Kidney epithelial cell (primary cell): ENCODE data around the gene NDUFS2. TPM values are rescaled to one million over a fixed set of nuclear protein-coding genes. Genes with fewer than 3 reads are reported as not detected.

Source experiments
- DNase-seq: peaks from one replicate; pipeline ENCODE4 v3.0.0-alpha.2; 2010; ENCODE audit warnings: low read depth
- H3K27me3 ChIP-seq: 2 replicates; pipeline ENCODE4 v1.6.0; 2011; ENCODE audit warnings: low read length; ENCODE audit not compliant: control insufficient read depth, insufficient read depth
- H3K36me3 ChIP-seq: 2 replicates; pipeline ENCODE4 v1.5.1; 2011; ENCODE audit warnings: low read length; ENCODE audit not compliant: control insufficient read depth, insufficient read depth
- H3K4me3 ChIP-seq: 2 replicates; pipeline ENCODE4 v1.5.1; 2011; ENCODE audit warnings: low read depth, mild to moderate bottlenecking, control low read depth, low read length
- total RNA-seq: library from RNA; depleted of rRNA; stranded (reverse); fragments of >200 nt; gene quantifications from 2 replicates; pipeline ENCODE4 v1.2.3, GENCODE V29; 2015
- TF ChIP-seq, protein P1 (sequence below): IDR thresholded peaks from 2 replicates; pipeline ENCODE4 v1.5.1; 2011; ENCODE audit warnings: mild to moderate bottlenecking, moderate library complexity, low read length, control low read depth, inconsistent platforms; ENCODE audit not compliant: insufficient read depth, poor library complexity, severe bottlenecking

The NDUFS2 gene
- total RNA-seq = 92.4 and 96.9 TPM in 2 replicates

DNA sequence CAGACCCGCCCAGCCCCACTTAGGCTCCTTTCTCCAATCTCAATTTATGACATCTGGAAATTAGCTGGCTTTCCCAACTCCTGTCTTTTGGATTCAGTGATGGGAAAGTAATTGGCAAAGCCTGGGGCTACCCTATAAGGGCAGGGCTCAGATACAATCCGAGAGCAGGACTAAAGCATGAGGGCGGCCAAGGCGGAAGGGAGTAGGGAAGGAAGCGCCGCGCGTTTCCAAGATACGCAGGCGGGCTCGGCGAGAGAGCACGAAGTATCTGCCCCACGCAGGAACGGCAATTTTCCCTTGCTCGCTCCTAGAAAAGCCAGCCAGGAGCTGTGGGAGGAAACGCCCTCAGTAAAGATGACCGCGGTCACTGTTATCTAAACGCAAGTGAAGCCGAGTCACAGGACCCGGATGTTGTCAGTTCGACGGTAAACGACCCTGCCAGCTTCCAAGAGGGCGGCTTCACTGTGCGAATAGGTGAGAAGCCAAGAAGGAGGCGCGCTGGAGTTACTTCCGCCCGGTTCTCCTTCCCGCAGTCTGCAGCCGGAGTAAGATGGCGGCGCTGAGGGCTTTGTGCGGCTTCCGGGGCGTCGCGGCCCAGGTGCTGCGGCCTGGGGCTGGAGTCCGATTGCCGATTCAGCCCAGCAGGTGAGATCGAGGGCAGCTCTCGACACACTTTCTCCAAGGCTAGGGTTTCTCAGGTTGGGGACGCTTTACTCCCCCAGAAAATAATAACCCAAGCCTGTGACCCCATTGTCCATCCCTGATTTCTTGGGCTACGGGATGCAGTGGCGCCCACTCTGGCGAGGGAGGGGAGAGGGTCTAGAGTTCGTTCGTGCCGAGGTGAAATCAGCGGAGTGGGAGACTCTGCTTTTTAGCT lies at the start of gene NDUFS2:
NDUFS2 (plus strand) TSS at position 532 of the 877 bp plus-strand sequence; CDS start at position 551, 19 bp downstream.
- peak; percentile 97 for DNase-seq
- H3K4me3 ChIP-seq = peak within 1 kb of the TSS; percentile 93
- TF ChIP-seq, protein P1, sequence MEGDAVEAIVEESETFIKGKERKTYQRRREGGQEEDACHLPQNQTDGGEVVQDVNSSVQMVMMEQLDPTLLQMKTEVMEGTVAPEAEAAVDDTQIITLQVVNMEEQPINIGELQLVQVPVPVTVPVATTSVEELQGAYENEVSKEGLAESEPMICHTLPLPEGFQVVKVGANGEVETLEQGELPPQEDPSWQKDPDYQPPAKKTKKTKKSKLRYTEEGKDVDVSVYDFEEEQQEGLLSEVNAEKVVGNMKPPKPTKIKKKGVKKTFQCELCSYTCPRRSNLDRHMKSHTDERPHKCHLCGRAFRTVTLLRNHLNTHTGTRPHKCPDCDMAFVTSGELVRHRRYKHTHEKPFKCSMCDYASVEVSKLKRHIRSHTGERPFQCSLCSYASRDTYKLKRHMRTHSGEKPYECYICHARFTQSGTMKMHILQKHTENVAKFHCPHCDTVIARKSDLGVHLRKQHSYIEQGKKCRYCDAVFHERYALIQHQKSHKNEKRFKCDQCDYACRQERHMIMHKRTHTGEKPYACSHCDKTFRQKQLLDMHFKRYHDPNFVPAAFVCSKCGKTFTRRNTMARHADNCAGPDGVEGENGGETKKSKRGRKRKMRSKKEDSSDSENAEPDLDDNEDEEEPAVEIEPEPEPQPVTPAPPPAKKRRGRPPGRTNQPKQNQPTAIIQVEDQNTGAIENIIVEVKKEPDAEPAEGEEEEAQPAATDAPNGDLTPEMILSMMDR = peak; percentile 45
- H3K27me3 ChIP-seq = peaks cover 3% of the 10 kb centered on the region
- H3K36me3 ChIP-seq = peaks cover under 1% of the 10 kb centered on the region

DNA sequence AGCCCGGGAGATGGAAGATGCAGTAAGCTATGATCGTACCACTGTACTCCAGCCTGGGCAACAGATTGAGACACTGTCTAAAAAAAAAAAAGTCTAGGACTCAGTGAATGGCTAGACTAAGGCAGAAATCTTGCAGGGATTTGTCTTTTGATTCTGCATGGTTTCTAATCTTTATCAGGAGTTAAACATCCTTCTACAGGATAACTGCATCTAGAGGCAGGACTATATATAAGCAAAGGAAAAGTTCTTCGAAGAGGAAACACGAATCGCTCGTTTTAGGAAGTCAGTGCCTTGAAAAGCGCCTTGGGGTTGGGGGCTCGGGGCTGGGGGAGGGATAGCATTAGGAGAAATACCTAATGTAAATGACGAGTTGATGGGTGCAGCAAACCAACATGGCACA lies 49.0 kb upstream of the NDUFS2 start:
- TF ChIP-seq, protein P1 = no peak
- DNase-seq = no peak
- no peaks in the 10 kb centered on the region for H3K27me3 ChIP-seq
- H3K36me3 ChIP-seq = peaks cover 1% of the 10 kb centered on the region
- peak overlapping the region; percentile 83 for H3K4me3 ChIP-seq

DNA sequence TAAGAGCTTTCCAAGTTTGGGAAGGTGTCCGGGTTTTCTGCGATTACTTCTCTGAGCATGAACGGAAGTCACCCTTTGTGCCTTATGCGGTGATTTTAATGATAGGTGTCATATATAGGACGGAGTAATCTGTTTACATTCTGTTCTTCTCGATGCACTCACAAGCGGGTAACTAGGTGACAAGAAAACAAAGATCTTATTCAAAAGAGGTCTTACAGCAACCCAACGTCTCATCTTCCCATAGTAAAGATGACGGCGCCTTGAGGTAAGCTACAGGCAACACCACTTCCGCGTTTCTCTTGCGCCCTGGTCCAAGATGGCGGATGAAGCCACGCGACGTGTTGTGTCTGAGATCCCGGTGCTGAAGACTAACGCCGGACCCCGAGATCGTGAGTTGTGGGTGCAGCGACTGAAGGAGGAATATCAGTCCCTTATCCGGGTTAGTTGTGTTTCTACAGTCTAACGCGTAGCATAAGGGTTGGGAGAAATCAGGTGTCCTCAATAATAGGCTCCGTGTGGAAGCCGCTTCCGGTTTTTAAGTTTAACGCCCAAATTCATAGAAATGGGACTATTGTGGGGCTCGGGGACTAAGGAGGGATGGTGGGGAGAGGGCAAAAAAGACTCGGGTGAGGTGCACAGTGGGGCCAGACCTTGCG lies 48.4 kb upstream of the NDUFS2 start, which contains the start of gene UFC1:
UFC1 (plus strand) TSS at position 297 of the 656 bp plus-strand sequence; CDS start at position 317, 20 bp downstream.
- Histone ChIP-seq H3K27me3 (no peaks in the 10 kb centered on the region), H3K4me3 (peak within 1 kb of the TSS; percentile 83), H3K36me3 (peaks cover 1% of the 10 kb centered on the region)
- TF ChIP-seq, protein P1 = no peak
- DNase-seq = no peak

DNA sequence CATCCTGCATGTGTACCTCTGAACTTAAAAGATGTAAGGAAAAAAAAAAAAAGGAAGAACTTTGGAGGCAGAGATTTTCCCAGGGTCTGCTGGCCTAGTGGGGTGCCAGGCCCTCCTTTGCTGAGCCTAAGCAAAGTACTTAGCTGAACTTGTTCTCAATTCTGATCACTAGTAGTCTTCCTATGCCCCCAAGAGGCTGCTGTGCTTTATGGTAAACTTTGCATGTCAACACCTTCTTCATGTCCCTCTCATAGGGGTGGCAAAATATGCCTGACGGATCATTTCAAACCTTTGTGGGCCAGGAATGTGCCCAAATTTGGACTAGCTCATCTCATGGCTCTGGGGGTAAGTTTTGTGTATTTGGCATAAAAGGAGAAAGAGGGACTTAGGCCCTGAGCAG lies 44.3 kb upstream of the NDUFS2 start:
- TF ChIP-seq, protein P1 = no peak
- Histone ChIP-seq H3K4me3 (no peak overlapping the region), H3K36me3 (peaks cover 1% of the 10 kb centered on the region), H3K27me3 (no peaks in the 10 kb centered on the region)
- DNase-seq = no peak

DNA sequence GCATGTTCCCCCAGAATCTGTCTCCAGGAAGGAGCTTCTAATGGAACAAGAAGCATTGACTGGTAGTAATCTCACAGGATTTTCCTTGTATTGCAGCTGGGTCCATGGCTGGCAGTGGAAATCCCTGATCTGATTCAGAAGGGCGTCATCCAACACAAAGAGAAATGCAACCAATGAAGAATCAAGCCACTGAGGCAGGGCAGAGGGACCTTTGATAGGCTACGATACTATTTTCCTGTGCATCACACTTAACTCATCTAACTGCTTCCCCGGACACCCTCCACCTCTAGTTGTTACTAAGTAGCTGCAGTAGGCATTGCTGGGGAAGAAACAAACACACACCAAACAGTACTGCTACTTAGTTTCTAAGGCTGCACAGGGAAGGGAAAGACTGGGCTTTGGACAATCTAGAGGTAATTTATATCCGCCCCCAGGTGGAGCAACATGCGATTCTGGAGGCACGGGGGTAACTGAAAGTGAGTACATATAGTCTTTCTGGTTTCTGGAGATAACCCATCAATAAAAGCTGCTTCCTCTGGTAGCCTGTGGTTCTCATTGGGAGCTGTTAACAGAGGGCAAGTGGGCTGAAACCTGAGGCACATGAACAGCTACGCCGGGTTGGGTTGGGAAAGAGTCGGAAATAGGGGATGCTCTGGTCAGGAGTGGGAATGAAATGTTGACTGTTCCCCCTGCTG lies 43.7 kb upstream of the NDUFS2 start:
- peaks cover 1% of the 10 kb centered on the region for H3K36me3 ChIP-seq
- TF ChIP-seq, protein P1 = no peak
- no peak for DNase-seq
- no peaks in the 10 kb centered on the region for H3K27me3 ChIP-seq
- H3K4me3 ChIP-seq = no peak overlapping the region
